Testis (tissue), 2 donors: ENCODE data around the gene RDM1.
A peak's percentile ranks its signal among the peaks of the same experiment; 100 is the strongest.

Experiments
- CTCF ChIP-seq, 3 experiments: fragments of 450-650 bp in 2 of 3; fragments of 200-600 bp in 1 of 3; sonication (generic) in 1 of 3; IDR thresholded peaks; one replicate each; pipeline ENCODE4 v1.5.1; 2016 to 2019; ENCODE audit warnings: antibody characterized with exemption in 3 of 3, mild to moderate bottlenecking in 2 of 3, moderate library complexity in 1 of 3
- POLR2A ChIP-seq: fragments of 450-650 bp; IDR thresholded peaks from one replicate; pipeline ENCODE4 v1.6.1; 2017; ENCODE audit warnings: antibody characterized with exemption, mild to moderate bottlenecking, moderate library complexity

DNA sequence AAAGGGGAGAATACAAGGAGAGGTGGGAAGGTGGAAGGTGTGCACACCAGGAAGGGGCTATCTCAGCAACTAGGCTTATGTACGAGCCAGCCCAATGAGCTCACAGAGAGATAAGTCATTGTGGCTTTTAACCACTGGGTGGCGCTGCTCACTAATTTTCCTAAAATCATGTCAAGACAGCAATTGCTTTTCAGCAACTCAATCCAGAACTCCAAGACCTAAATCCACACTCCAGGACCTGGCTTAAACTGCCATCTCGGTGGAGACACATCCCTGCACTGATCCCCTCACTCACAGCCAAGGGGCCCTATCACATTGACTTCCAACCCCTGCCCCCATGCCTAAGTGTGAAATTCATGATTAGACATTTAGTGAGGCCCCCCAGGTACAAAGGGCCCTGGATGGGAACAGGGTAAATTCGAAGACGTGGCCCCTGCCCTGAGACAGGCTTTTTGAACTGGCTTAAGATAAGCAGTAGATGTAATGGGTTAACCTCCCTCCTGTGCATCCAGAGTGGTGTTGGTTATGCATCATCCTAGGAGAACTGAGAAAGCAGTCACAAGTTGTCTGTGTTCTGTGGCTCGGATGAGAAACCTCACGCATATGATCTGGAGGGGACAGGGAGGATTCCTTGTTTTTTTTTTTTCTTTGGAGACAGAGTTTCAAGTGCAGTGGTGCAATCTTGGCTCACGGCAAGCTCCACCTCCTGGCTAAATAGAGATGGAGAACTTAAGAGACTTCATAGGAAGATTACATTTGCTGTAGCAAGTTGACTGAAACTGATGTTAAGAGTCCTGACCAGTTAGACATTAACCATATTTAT lies 39.2 kb upstream of the RDM1 start:
- TF ChIP-seq POLR2A (no peak), CTCF (IDR thresholded peaks at IDR 0.05) (peak; percentile 67 to 88 (median 81))
